GM19324 (cell line): ENCODE results near the gene TPPP.

Experiments
- ATAC-seq: cut with Tn5 transposase; IDR thresholded peaks from one replicate; pipeline ENCODE4 v1.9.1; 2021; ENCODE audit warnings: mild to moderate bottlenecking, moderate library complexity; ENCODE audit not compliant: unreplicated experiment, low FRiP score

The TPPP gene

DNA sequence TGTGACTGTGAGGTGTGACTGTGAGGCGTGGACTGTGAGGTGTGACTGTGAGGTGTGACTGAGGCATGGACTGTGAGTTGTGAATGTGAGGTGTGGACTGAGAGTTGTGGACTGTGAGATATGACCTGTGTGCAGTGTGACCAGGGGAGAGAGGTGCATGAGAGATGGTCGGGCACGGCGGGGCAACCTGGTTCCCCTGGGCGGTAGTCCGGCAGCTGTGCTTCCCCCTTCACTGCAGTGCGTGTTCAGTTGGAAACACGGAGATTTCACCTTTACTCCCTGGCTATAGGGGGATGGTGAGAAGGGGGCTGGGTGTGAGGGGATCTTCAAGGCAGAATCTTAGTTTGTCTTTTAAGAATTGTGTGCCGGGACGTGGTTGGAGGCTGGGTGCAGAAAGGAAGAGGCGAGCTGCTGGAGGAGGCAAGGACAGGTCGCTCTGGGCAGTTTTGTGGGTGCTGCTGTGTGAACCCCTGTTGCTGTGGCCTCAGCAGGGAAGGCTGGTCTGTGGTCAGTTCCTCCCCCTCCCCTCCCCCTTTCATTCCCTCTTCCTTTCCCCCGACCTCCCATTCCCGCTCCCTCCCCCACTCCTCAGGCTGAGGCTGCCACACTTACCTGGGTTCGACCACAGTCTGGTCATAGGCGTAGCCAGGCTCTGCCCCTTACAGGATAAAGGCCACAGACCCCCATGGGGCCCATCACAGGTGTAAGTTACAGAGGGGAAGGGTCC, 41.7 kb downstream of the TPPP start:
- no peak for ATAC-seq

DNA sequence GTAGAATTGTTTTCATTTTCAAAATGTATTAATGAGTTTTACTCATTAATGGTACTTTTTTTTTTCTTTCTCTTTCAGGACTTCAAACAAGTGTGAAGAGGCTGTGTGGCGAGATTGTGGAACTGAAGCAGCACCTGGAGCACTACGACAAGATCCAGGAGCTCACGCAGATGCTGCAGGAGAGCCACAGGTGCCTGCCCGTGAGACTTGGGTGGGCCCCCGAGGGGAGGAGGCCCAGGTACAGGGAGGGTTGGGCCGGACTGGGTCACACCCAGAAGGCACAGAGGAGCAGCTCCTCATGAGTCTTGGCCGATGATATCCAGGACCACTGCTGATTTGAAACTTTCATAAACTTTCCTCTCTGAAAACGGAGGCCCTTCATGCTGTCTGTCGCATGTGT, 45.4 kb downstream of the TPPP start:
- no peak for ATAC-seq

DNA sequence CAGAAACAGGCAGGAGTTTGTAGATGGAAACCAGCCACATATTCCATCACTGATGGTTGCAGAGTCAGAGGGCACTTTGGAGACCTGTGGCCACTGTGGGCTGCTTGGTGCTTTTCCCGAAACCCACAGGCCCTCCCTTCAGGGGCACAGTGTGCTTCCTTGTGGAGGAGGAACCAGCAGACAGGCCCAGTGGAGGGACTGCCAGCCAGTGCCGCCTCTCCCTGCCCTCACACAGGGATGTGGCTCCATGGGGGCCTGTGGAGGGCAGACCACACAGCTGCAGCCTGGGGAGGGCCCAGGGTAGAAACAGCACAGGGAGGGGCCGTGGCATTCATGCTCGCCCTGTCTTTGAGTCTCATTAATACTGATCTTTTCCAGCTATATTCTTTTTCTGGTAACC, 45.8 kb downstream of the TPPP start:
- no peak for ATAC-seq

DNA sequence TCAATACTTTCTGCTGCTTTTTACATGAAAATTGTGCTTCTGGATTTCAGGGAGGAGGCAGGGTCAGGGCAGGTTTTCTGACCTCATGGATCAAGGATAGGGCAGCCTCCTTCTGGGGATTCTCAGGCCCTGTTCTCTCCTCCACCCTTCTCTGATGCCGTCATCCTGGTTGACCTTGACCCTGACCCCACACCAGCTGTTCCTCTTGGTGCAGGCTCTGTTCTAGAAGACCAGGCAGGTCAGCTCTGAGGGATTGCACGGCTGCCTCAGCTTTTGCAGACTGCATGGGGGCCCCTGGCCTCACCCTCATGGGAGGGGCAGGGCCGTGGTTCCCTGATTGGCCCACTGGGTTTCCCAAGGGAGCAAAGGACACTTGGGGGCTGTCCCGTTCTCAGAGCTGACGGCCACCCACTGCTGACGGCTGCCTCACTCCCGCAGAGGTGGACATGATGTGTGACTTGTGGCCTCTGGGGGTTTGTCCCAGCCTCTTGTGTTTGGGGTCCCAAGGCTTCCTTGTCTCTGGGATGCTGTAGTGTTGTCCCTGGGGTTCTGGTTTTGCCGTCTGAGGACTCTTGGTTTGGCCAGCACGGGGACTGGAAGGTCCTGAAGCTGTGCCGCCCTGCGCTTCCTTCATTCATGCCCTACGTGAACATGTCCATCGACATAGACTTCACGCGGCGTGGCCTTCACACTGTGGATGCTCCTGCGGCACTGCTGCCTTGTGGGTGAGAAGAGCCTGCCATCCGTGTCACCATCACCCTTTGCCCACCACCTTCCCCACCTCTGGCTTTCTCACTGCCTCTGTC, 46.6 kb downstream of the TPPP start:
- no peak for ATAC-seq

DNA sequence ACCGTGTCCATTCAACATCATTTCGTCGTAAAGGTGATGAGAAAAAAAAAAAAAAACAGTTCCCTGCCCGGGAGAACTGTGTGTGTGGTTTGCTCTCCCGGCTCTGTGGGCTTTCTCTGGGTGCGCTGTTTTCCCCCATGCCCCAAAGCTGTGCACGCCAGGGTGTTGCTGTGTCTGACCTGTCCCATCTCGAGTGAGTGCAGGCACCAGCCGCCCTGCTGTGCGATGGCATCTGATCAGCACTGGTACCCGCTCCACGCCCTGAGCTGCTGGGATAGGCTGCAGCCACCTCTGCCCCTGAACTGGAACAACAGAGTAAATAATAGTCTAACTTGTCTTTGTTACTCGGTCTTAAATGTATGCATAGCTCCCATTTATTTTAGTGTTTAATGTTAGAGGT, 47.7 kb downstream of the TPPP start:
- no peak for ATAC-seq

DNA sequence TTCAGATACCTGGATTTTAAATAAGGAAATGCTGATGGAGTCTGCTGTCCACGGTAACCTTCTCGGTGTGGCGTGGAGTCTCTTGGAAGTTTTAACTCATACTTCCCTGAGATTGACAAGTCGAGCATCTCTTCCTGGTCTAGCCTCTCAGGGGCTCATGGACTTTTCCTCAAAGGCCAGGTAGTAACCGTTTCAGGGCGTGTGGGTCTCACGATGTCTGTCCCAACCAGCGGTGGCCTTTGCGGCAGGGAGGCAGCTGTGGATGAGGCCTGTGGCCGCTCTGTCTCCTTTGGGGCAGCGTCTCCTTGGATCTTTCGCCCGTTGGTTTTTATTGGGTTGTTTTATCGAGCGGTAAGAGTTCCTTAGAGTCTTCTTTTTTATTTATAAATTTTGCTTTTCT, 48.2 kb downstream of the TPPP start:
- no peak for ATAC-seq

DNA sequence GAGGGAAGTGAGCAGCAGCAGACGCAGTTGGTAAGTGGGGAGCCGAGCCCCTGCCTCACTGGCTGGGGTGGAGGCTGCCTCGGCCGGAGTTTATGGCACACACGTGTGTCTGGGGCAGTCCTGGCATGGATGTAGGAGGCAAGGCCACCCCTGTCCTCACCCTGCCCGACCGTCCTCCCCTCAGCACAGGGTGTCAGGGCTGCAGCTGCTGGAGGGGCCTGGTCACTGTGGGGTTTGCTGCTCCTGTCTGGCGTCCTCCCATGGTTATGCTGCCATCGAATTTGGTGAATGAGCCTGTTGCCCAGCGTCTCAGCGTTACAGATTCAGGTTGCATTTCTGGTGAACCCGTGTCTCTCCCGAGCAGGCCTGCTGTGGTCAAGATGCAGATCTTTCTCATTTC, 48.6 kb downstream of the TPPP start:
- no peak for ATAC-seq

DNA sequence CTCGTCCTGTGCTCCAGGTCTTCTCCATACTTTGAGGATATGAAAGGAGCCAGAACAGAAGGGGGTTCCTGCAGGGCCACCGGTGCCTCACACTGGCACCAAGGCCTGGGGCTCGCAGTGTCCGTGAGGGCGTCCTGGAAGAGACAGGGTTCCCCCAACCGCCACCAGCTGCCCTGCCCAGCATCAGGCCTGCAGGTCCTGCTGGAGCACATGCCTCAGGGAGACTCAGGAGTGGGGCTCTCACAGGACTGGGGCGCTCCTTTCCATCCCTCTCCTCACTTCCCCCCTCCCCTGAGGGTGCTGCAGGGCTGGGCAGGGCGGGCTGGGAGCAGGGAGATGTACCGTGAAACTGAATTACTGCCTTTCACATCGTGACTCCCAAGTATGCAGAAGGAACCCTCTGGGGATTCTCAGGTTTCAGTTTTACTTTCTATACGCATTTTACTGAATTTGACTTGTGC, 49.3 kb downstream of the TPPP start:
- ATAC-seq, result no peak

DNA sequence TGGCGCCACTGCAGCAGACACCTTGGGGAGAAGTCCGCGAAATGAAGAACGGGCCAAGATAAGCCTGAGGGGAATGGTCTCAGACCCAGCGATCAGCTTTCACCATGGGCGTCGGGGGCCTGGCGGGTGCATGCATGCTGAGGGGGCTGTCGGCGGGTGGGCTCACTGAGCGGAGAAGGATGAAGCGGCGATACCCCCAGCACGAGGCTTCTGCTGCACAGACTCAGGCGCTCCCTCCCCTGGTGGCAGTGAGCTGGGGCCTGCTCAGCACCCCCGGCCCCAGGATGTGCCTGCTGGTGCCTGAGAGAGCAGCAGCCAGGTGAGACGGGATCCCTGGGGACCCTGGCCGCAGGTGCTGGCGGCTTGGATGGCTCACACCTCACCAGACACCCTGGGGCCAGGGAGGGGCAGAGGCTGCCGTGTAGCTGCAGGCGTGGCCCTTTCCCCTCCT, 49.8 kb downstream of the TPPP start:
- ATAC-seq, result no peak

DNA sequence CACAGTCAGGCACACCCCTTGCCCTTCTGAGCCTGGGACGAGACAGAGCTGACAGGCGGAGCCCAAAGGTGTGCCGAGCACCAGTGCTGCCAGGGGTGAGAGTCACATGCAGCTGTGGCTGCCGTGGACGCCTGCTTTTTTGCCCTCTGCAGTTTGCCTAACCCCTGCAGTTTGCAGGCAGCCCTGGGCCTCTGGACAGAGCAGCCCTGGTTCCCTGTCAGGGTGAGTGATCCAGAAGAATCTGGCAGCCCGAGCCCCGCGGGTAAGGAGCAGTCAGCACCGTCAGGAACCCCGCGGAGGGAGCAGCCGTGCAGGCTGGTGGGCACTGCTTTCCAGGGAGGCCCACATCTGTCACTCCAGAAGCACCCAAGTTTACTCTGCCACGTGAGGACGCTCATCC, 50.7 kb downstream of the TPPP start:
- ATAC-seq, result no peak

DNA sequence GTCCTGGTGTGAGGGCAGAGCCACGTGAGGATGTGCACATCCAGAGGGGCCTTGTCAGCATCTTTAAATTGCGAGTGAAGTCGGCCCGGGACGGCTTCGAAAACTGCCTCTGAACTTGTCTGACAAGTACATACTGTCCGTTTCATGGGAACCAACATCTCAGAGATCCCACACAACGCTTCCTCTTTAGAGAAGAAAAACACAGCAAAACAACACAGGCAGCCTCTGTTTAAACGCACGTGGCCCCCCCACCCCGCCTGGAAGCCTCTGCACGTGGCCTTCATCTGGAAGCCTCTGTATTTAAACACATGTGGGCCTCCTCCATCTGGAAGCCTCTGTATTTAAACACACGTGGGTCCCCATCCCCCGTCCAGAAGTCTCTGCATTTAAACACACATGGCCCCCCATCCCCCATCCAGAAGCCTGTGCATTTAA, 51.8 kb downstream of the TPPP start:
- ATAC-seq, result no peak

DNA sequence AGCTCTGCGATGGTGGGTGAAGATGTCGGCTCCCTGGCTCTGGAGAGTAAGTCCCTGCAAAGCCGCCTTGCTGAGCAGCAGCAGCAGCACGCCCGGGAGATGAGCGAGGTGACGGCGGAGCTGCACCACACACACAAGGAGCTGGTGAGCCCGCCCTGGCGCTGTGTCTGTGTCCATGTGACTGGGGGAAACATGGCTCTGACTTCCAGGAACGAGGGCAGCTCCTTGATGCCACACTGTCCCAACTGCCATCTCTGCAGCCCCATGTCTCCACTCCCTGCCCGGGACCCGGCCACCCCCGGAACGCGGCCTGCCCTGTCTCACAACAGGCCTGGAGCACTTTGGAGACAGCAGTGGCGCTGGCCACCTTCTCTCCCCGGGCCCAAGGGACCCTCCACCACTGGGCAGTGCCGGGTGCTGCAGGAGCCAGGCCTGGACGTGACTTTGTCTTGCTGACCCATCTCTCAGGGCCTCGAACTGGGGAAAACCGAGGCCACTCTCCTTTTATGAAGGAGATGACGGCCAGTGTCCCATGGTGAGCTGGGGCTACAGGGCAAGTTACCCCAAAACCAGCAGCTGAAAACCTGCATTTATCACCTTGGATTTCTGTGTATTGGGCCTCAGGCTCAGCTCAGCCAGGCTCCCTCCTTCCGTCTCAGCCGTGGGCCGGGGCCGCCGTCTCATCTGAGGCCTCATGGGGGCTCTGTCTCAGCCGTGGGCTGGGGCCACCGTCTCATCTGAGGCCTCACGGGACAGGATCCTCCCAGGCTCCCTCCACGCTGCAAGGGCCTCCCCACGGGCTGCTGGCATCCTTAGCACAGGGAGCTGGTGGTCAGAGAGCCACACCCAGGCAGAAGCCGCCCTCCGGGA, 52.5 kb downstream of the TPPP start:
- no peak for ATAC-seq

DNA sequence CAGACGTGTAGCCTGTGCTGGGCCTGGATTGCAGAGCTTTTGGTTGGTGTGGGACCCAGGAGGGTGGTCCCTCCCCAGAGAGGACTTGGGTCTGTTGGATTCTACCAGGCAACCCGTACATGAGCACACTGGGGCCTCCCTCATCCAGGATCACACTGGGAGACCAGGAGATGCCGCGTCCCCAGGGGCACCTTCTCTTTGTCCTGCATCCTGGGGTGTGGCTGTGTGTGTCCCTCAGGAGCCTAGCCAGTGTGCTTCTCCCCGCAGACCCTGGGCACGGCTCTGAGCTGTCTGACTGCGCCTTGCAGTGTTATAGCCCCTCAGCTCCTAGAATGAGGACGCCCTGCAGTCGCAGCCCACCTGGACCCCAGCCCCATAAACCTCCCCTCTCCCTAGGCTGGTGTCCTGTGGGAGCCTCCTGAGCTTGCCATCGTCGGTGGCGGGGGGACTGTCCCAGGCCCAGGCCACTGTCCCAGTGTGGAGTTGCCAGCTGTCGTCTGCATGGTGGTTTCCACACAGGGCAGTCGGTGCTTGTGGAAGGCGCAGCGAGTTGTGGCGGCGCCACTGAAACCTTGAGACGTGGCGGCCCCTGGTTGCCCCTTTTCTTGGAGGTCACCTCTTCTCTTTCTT, 53.5 kb downstream of the TPPP start:
- no peak for ATAC-seq

DNA sequence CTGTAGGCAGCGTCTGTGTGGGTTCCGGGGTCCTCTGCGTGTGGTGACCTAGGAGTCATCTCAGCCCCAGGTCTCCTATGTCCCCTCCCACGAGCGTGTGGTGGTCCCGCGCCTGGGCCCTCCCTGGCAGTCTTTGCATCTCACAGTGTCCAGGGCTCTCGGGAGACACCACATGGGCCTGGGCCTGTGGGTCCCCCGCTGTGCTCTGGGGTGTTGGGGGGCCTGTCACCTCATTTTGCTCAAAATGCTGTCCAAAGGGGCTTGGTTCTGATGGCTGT, 54.0 kb downstream of the TPPP start:
- ATAC-seq, result no peak

DNA sequence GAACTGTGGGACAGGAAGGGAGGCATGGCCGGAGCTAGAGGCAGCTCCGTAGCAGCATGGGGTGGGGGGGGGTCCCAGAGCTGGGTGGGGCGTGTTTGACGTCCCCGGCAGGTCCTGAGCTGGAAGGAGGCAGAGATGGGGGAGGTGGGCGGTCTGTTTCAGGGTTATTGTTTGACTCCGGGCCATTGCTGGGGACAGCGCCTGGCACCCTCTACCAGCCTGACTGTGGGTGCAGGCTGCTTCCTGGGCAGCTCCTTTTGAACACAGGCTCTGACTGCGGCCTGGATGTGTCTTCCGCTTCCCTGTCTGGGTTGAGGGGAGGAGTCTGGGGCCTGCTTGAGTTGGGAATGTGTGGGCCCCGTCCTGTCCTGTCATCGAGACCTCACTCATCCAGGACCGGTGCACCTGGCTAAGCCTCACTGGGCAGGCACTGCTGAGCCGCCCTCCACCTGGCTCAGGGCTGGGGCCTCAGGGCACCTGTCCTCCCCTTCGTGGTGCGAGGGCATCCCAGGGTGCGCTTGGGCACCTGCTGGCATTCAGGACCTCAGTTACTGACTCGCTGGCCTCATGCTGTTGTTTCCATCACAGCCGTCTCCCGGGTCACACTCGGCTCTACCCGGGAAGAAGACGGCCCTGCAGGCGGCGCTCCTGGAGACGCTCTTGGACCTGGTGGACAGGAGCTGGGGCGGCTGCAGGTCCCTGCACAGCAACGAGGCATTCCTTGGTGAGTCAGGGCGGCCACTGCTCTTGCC, 54.5 kb downstream of the TPPP start:
- no peak for ATAC-seq

DNA sequence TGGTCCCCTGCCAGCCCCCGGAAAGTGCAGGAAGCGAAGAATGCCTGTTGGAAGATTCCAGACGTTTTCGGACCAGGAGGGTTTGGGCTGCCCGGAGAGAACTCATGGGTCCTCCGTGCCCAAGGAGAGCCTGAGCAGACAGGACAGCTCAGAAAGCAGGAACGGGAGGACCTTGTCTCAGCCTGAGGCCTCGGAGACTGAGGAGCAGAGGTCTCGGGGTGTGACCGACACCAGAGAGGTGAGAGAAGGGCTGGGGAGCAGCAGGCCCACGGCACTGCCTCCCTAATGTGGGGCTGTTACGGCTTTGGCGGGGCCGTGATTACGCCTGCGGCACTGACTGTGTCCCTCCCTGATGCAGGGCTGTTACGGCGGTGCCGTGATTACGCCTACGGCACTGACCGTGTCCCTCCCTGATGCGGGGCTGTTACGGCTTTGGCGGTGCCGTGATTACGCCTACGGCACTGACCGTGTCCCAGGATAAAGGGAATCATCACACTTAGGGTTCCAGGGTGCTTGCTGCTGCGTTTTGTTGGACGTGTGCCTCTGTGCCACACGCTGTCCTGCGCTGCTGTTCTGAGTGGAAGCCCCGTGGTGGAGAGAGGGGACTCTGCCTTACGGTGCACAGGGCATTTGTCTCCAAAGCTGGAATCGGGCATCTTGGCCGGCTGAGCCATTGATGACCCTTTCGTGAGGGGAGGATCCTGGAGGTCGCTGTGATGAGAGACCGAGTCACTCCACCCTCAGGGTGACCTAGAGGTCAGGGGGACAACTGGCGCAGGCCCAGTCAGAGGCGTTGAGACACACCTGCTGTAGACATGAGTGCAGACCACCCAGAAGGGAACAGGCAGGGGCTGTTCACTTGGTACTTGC, 55.3 kb downstream of the TPPP start:
- no peak for ATAC-seq

DNA sequence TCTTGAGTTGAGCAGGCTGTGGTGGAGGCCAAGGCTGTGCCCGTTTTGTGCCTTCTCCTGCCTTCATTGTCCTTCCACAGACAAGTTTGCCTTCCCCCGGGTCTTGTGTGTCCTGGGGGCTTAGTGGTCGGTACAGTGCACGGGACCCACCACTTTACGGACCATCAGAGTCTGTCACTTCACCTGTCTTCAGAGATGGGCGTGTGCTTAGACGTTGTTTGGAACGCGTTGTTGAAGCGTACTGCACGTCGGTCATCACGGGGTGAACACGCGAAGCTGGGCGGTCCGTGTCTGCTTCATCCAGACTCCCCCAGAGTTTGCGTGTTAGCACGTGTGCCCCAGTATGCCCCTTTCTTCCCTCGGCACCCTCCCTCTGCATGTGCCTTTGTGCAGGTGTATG, 56.2 kb downstream of the TPPP start:
- no peak for ATAC-seq

DNA sequence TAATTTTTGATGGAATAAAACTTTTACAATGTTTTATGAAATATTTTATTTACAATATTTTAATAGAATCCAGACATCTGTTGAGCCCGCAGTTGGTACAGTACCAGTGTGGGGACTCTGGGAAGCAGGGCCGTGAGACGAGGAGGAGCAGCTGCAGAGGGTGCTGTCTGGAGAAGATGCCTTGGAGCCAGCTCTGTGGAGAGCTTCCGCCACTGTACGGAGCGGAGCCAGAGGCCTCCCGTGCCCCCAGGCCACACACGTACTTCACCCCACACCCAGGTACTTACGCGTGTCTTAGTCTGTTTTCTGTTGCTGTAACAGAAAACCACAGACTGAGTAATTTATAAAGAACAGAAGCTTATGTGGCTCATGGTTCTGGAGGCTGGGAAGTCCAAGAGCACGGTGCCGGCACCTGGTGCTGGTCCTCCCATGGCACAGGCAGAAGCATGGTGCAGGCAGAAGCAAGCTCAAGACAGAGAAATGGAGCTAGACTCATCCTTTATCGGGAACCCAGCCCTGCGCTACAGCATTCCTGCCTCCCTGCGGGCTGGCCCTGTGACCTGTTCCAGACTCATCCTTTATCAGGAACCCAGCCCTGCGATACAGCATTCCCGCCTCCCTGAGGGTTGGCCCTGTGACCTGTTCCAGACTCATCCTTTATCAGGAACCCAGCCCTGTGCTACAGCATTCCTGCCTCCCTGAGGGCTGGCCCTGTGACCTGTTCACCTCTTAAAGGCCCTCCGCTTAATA, 57.7 kb downstream of the TPPP start:
- ATAC-seq, result no peak
